MM.1S (cell line): Measurements from ENCODE around the gene ESRRA.

Experiments used
- DNase-seq: peaks from one replicate; pipeline ENCODE4 v3.0.0-alpha.2; 2015
- H2AFZ ChIP-seq: fragments of 300-600 bp; sonication (generic); 2 replicates; pipeline ENCODE4 v1.6.0; 2016; ENCODE audit warnings: antibody characterized with exemption, low read length
- H3F3A ChIP-seq: fragments of 300-600 bp; sonication (generic); 2 replicates; pipeline ENCODE4 v1.6.1; 2016; ENCODE audit warnings: mild to moderate bottlenecking, antibody characterized with exemption, low read length, moderate library complexity, mixed read lengths; ENCODE audit not compliant: insufficient read depth
- H3K27ac ChIP-seq: fragments of 300-600 bp; sonication (generic); 2 replicates; pipeline ENCODE4 v1.5.1; 2016; ENCODE audit warnings: mild to moderate bottlenecking, low read length
- H3K27me3 ChIP-seq: fragments of 300-600 bp; sonication (generic); replicated peaks from 2 replicates; pipeline ENCODE4 v1.6.0; 2016; ENCODE audit warnings: low read length; ENCODE audit not compliant: insufficient read depth
- H3K36me3 ChIP-seq: fragments of 300-600 bp; sonication (generic); replicated peaks from 2 replicates; pipeline ENCODE4 v1.6.1; 2016; ENCODE audit warnings: mild to moderate bottlenecking, low read length, mixed read lengths; ENCODE audit not compliant: insufficient read depth
- H3K4me1 ChIP-seq: fragments of 300-600 bp; sonication (generic); 2 replicates; pipeline ENCODE4 v1.6.1; 2016; ENCODE audit warnings: low read length, mixed read lengths
- H3K4me2 ChIP-seq: fragments of 300-600 bp; sonication (generic); 2 replicates; pipeline ENCODE4 v1.6.0; 2016; ENCODE audit warnings: low read depth, low read length
- H3K4me3 ChIP-seq: fragments of 300-600 bp; sonication (generic); 2 replicates; pipeline ENCODE4 v1.5.1; 2016; ENCODE audit warnings: low read length, mixed read lengths
- H3K79me2 ChIP-seq: fragments of 300-600 bp; sonication (generic); 2 replicates; pipeline ENCODE4 v1.6.1; 2016; ENCODE audit warnings: mixed run types, low read length, mixed read lengths
- H3K9ac ChIP-seq: fragments of 300-600 bp; sonication (generic); 2 replicates; pipeline ENCODE4 v1.6.1; 2016; ENCODE audit warnings: low read length, mixed read lengths
- H3K9me2 ChIP-seq: fragments of 300-600 bp; sonication (generic); replicated peaks from 2 replicates; pipeline ENCODE4 v1.6.1; 2016; ENCODE audit warnings: mild to moderate bottlenecking, low read length, mixed read lengths; ENCODE audit not compliant: insufficient read depth
- H3K9me3 ChIP-seq: fragments of 300-600 bp; sonication (generic); replicated peaks from 2 replicates; pipeline ENCODE4 v1.6.1; 2016; ENCODE audit warnings: mild to moderate bottlenecking, low read length, mixed read lengths; ENCODE audit not compliant: insufficient read depth
- H4K20me1 ChIP-seq: fragments of 300-600 bp; sonication (generic); 2 replicates; pipeline ENCODE4 v1.6.1; 2016; ENCODE audit warnings: mild to moderate bottlenecking, low read length, moderate library complexity, mixed read lengths; ENCODE audit not compliant: insufficient read depth
- CTCF ChIP-seq: fragments of 300-600 bp; sonication (generic); IDR thresholded peaks from 2 replicates; pipeline ENCODE4 v1.5.1; 2016; ENCODE audit warnings: antibody characterized with exemption, low read length, mixed read lengths
- EZH2 ChIP-seq: fragments of 300-600 bp; sonication (generic); optimal IDR thresholded peaks from 2 replicates; pipeline ENCODE3; 2017; ENCODE audit warnings: low read depth, mild to moderate bottlenecking, antibody characterized with exemption, low read length, mixed read lengths
- EZH2phosphoT487 ChIP-seq: fragments of 300-600 bp; sonication (generic); IDR thresholded peaks from 2 replicates; pipeline ENCODE4 v1.6.1; 2018; ENCODE audit warnings: antibody characterized with exemption, low read length

The ESRRA gene

GRCh38 chr11:64305075-64305690 lies at the start of gene ESRRA:
ESRRA (plus strand) TSS chr11:64305524; CDS start chr11:64307180, 1,656 bp downstream.
- H3K9ac ChIP-seq = peak within 1 kb of the TSS; percentile 99
- H3K4me3 ChIP-seq = peak within 1 kb of the TSS; percentile 83
- no peaks in the 10 kb centered on the region for H4K20me1 ChIP-seq
- peak; percentile 99 for DNase-seq
- H3K9me3 ChIP-seq = no peaks in the 10 kb centered on the region
- TF ChIP-seq CTCF (no peak), EZH2phosphoT487 (no peak), EZH2 (no peak)
- peak within 1 kb of the TSS; percentile 99 for H3K27ac ChIP-seq
- H3K27me3 ChIP-seq = peaks cover 12% of the 10 kb centered on the region
- H2AFZ ChIP-seq = peak within 1 kb of the TSS; percentile 26; the same call in 1 of the 2 replicates
- H3K4me1 ChIP-seq = peaks cover 24% of the 10 kb centered on the region
- H3K36me3 ChIP-seq = no peaks in the 10 kb centered on the region
- H3K9me2 ChIP-seq = no peaks in the 10 kb centered on the region
- peak within 1 kb of the TSS; percentile 87 for H3K4me2 ChIP-seq
- H3K79me2 ChIP-seq = peaks cover 36% of the 10 kb centered on the region
- H3F3A ChIP-seq = peaks cover 24% of the 10 kb centered on the region

GRCh38 chr11:64256300-64256699 lies 49.0 kb upstream of the ESRRA start:
- Histone ChIP-seq H2AFZ (no peak overlapping the region), H3K4me3 (no peak overlapping the region), H3K36me3 (no peaks in the 10 kb centered on the region), H3K27ac (no peak overlapping the region), H3K27me3 (no peaks in the 10 kb centered on the region), H3K4me2 (no peak overlapping the region), H3K4me1 (no peaks in the 10 kb centered on the region), H3K9me2 (no peaks in the 10 kb centered on the region), H4K20me1 (no peaks in the 10 kb centered on the region), H3K9me3 (no peaks in the 10 kb centered on the region), H3K79me2 (peaks cover 9% of the 10 kb centered on the region), H3F3A (no peaks in the 10 kb centered on the region), H3K9ac (no peak overlapping the region)
- no peak for DNase-seq
- TF ChIP-seq CTCF (no peak), EZH2phosphoT487 (no peak), EZH2 (no peak)

GRCh38 chr11:64258356-64258755 lies 47.0 kb upstream of the ESRRA start:
- H3K4me3 ChIP-seq = no peak overlapping the region
- no peaks in the 10 kb centered on the region for H3K4me1 ChIP-seq
- no peaks in the 10 kb centered on the region for H3K9me3 ChIP-seq
- no peak overlapping the region for H3K4me2 ChIP-seq
- no peaks in the 10 kb centered on the region for H4K20me1 ChIP-seq
- no peaks in the 10 kb centered on the region for H3K27me3 ChIP-seq
- no peaks in the 10 kb centered on the region for H3F3A ChIP-seq
- H2AFZ ChIP-seq = no peak overlapping the region
- no peaks in the 10 kb centered on the region for H3K9me2 ChIP-seq
- no peak for TF ChIP-seq EZH2phosphoT487
- TF ChIP-seq EZH2 = no peak
- TF ChIP-seq CTCF = no peak
- no peak overlapping the region for H3K9ac ChIP-seq
- H3K27ac ChIP-seq = no peak overlapping the region
- H3K79me2 ChIP-seq = no peaks in the 10 kb centered on the region
- no peaks in the 10 kb centered on the region for H3K36me3 ChIP-seq
- DNase-seq = no peak
